Mesodermal cell (in vitro differentiated cells): Measurements from ENCODE around the gene NR5A2.

Experiments used
- H3K27ac ChIP-seq: 2 replicates; pipeline ENCODE4 v1.7.0; 2013; ENCODE audit warnings: mild to moderate bottlenecking, low read depth, low read length, moderate library complexity; ENCODE audit not compliant: severe bottlenecking
- H3K36me3 ChIP-seq: 2 replicates; pipeline ENCODE4 v1.7.1; 2013; ENCODE audit warnings: mild to moderate bottlenecking, low read length, moderate library complexity; ENCODE audit not compliant: control insufficient read depth, insufficient read depth
- H3K4me1 ChIP-seq: one replicate; pipeline ENCODE4 v1.7.1; 2013; ENCODE audit warnings: mild to moderate bottlenecking, low read length; ENCODE audit not compliant: insufficient read depth, control insufficient read depth, poor library complexity, severe bottlenecking
- H3K4me3 ChIP-seq: 2 replicates; pipeline ENCODE4 v1.7.0; 2013; ENCODE audit warnings: low read length, control low read depth, mild to moderate bottlenecking; ENCODE audit not compliant: insufficient read depth, poor library complexity, severe bottlenecking; ENCODE audit errors: extremely low read depth
- H3K9me3 ChIP-seq: 2 replicates; pipeline ENCODE4 v1.7.1; 2013; ENCODE audit warnings: mild to moderate bottlenecking, low read length, moderate library complexity; ENCODE audit not compliant: control insufficient read depth
- WGBS, 2 experiments: methylation state at CpG; one replicate each; pipeline ENCODE4 v1.1.5; 2013; ENCODE audit warnings: missing lambda C conversion rate in 2 of 2; ENCODE audit not compliant: insufficient coverage in 2 of 2; 5-methylcytosine and 5-hydroxymethylcytosine counted together

NR5A2 gene

DNA sequence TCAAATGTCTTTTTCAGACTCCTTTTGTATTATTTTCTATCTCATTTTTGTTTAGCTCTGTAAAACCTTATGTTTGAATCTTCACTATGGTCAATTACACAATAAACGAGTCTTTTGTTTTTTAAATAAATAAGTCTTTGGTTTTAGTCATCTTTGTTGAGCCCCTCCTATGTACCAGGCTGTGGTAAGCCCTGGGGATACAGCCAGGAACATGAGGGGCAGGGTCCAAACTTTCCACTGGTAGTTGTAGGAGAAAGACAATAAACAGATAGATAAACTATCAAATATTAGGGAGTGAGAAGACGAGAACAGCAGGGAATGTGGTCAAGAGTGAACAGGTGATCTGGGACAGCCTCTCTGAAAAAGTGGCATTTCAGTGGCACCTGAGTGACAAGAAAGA, 195.7 kb downstream of the NR5A2 start:
- Histone ChIP-seq H3K36me3 (no peaks in the 10 kb centered on the region), H3K4me1 (peaks cover 4% of the 10 kb centered on the region), H3K4me3 (no peak overlapping the region), H3K27ac (no peak overlapping the region), H3K9me3 (no peaks in the 10 kb centered on the region)
- no CpG with 5 or more reads among the region's 2 CpGs for WGBS, 2 experiments

- Histone ChIP-seq H3K4me1 (peaks cover 4% of the 10 kb centered on the region), H3K36me3 (no peaks in the 10 kb centered on the region), H3K4me3 (no peak overlapping the region), H3K9me3 (no peaks in the 10 kb centered on the region), H3K27ac (no peak overlapping the region)
- WGBS, 2 experiments = 73 to 81% methylated on average over 3 to 4 of the region's 4 CpGs
These were observed 196.1 kb downstream of the NR5A2 start for GRCh38 chr1:200223613-200224012.

GRCh38 chr1:200224315-200224714, 196.8 kb downstream of the NR5A2 start:
- WGBS, 2 experiments = 78 to 83% methylated on average over 1 to 3 of the region's 4 CpGs

DNA sequence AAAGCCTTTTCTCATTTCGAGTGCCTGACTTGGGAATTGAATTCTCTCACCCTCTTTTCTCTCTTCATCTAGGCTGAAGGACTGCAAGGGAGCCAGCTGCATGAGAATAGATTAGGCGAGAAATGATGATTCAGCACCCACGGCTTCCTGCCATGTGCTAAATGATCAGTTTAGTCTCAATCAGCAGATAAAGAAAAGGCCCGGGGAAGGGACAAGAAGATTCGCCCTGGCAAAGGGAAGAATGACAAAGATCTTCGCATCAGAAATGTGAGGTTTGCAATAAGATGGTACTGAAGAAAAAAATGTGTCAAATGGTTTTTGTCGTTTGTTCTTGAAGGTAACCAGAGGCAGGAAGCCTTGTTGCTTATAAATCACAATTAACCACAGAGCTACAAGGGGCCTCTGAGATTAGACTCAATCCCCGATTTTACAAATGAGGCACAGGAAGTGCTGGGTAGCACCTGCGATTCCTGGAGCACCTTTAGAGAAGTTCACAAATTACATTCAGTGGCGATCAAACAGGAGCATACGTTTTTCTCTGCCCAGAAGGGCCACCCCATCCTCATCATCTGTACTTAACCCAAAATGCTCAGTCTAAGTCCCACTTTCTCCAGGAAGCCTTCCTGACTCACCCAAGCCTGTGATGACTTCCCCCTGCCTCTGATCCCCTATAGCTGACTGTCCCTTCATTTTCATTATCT, 198.9 kb downstream of the NR5A2 start:
- 22 to 27% methylated on average over 6 to 9 of the region's 11 CpGs for WGBS, 2 experiments

More at GRCh38 chr1:200224315-200224714, 196.8 kb downstream of the NR5A2 start:
- Histone ChIP-seq H3K4me3 (no peak overlapping the region), H3K4me1 (peaks cover 4% of the 10 kb centered on the region), H3K36me3 (no peaks in the 10 kb centered on the region), H3K9me3 (no peaks in the 10 kb centered on the region), H3K27ac (no peak overlapping the region)

DNA sequence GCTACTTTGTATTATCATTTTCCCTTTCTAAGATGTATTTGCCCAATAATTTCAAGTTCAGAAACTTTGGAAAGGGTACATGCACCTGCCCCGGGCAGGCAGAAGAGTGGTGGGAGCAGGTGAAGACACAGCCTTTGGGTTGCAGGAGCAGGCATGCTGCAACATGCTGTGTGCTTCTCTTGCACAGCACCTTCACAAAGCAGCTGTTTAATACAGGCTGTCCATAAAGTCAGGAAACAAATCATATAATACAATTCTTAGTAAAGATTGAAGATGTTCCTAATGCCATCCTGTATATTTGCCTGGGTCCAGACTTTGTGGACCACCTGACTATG, 199.4 kb downstream of the NR5A2 start:
- no peaks in the 10 kb centered on the region for H3K36me3 ChIP-seq
- no peaks in the 10 kb centered on the region for H3K9me3 ChIP-seq
- peaks cover 4% of the 10 kb centered on the region for H3K4me1 ChIP-seq
- no peak overlapping the region for H3K4me3 ChIP-seq
- H3K27ac ChIP-seq = no peak overlapping the region
- WGBS, 2 experiments = 100% methylated on average over 1 of the region's 1 CpG

More for the DNA sequence above, 198.9 kb downstream of the NR5A2 start:
- Histone ChIP-seq H3K27ac (no peak overlapping the region), H3K36me3 (no peaks in the 10 kb centered on the region), H3K4me3 (no peak overlapping the region), H3K9me3 (no peaks in the 10 kb centered on the region), H3K4me1 (peaks cover 4% of the 10 kb centered on the region)
